Gastrocnemius medialis (tissue), 4 donors: ENCODE data around the gene FAM117B.

Experiments
- CTCF ChIP-seq, 5 experiments: fragments of 450-650 bp in 3 of 5; fragments of 200-600 bp in 2 of 5; sonication (generic) in 2 of 5; IDR thresholded peaks in 4 of 5; conservative IDR thresholded peaks in 1 of 5; 1 replicate in 4 of 5; 2 replicates in 1 of 5; pipeline ENCODE4 v1.5.1; 2016 to 2019; ENCODE audit warnings: antibody characterized with exemption in 5 of 5, mild to moderate bottlenecking in 3 of 5, moderate library complexity in 3 of 5
- POLR2A ChIP-seq, 2 donors: fragments of 450-650 bp; IDR thresholded peaks; one replicate each; pipeline ENCODE4 v1.6.1; 2017; ENCODE audit warnings: antibody characterized with exemption in 2 of 2, mild to moderate bottlenecking in 2 of 2, moderate library complexity in 2 of 2

- TF ChIP-seq CTCF (IDR thresholded peaks at IDR 0.05 in 4 of 5, conservative IDR thresholded peaks at IDR 0.05 in 1 of 5) = no peak
- TF ChIP-seq POLR2A (IDR thresholded peaks at IDR 0.05) = no peak
These were observed 35.7 kb upstream of the FAM117B start for GRCh38 chr2:202599105-202599504.
